ENCODE results near the gene NME8. TPM values are rescaled to one million over a fixed set of nuclear protein-coding genes. Genes with fewer than 3 reads are reported as not detected.
"Not testable (repeated sequence)": the region's sequence is repeated elsewhere in the genome, so short reads cannot be mapped to it uniquely, and the experiment has no call there.

Gene NME8
- not detected for total RNA-seq

- ChIA-PET CTCF (no interaction called here), POLR2A (no interaction called here)
These were observed at the start of gene NME8 for GRCh38 chr7:37848297-37848696. Gene NME8 (plus strand): TSS chr7:37848597. CDS start chr7:37850267, 1,670 bp downstream.

- ChIA-PET CTCF (no interaction called here), POLR2A (no interaction called here)
These were observed 42.2 kb upstream of the NME8 start for GRCh38 chr7:37806152-37806551.

- CTCF ChIA-PET, POLR2A ChIA-PET: not testable (repeated sequence)
These were observed 36.2 kb upstream of the NME8 start for GRCh38 chr7:37812161-37812580.

GRCh38 chr7:37815671-37816371, 32.6 kb upstream of the NME8 start:
- ChIA-PET POLR2A (no interaction called here), CTCF (no interaction called here)

- CTCF ChIA-PET, result no interaction called here
- POLR2A ChIA-PET, result no interaction called here
These were observed 31.3 kb upstream of the NME8 start for GRCh38 chr7:37816922-37817590.

- CTCF ChIA-PET, result no interaction called here
- POLR2A ChIA-PET, result no interaction called here
These were observed 30.8 kb upstream of the NME8 start for GRCh38 chr7:37817591-37817960.

- CTCF ChIA-PET, result no interaction called here
- POLR2A ChIA-PET, result no interaction called here
These were observed 30.2 kb upstream of the NME8 start for GRCh38 chr7:37817996-37818720.

GRCh38 chr7:37820708-37821468, 27.5 kb upstream of the NME8 start:
- CTCF ChIA-PET, result no interaction called here
- POLR2A ChIA-PET, result no interaction called here

- POLR2A ChIA-PET, result no interaction called here
- CTCF ChIA-PET, result no interaction called here
These were observed 25.5 kb upstream of the NME8 start for GRCh38 chr7:37822946-37823345.

GRCh38 chr7:37823557-37823956, 24.8 kb upstream of the NME8 start:
- POLR2A ChIA-PET, result no interaction called here
- CTCF ChIA-PET, result no interaction called here

- ChIA-PET CTCF (interaction anchor here (0.6 kb wide), 1 partner anchor 22 kb away, joined by 3 read pairs; no protein-coding TSS in a partner anchor), POLR2A (no interaction called here)
These were observed 23.4 kb upstream of the NME8 start for GRCh38 chr7:37825038-37825437.

GRCh38 chr7:37826825-37827224, 21.6 kb upstream of the NME8 start:
- CTCF ChIA-PET, result no interaction called here
- POLR2A ChIA-PET, result no interaction called here

- ChIA-PET POLR2A (no interaction called here), CTCF (interaction anchor here (0.6 kb wide), 1 partner anchor 1406 kb away, joined by 5 read pairs; no protein-coding TSS in a partner anchor)
These were observed 17.2 kb upstream of the NME8 start for GRCh38 chr7:37831244-37831643.

- POLR2A ChIA-PET, result no interaction called here
- CTCF ChIA-PET, result no interaction called here
These were observed 16.2 kb upstream of the NME8 start for GRCh38 chr7:37832194-37832593.

- ChIA-PET POLR2A (no interaction called here), CTCF (no interaction called here)
These were observed 15.1 kb upstream of the NME8 start for GRCh38 chr7:37833107-37833817.

GRCh38 chr7:37833818-37834146, 14.6 kb upstream of the NME8 start:
- ChIA-PET POLR2A (no interaction called here), CTCF (no interaction called here)

- POLR2A ChIA-PET, result no interaction called here
- CTCF ChIA-PET, result no interaction called here
These were observed 5.1 kb downstream of the NME8 start for GRCh38 chr7:37853468-37853867.

GRCh38 chr7:37882086-37882485, 33.7 kb downstream of the NME8 start:
- POLR2A ChIA-PET, result no interaction called here
- CTCF ChIA-PET, result no interaction called here

- POLR2A ChIA-PET, result no interaction called here
- CTCF ChIA-PET, result no interaction called here
These were observed 45.0 kb downstream of the NME8 start for GRCh38 chr7:37893359-37893758.

- ChIA-PET POLR2A (no interaction called here), CTCF (no interaction called here)
These were observed 46.3 kb downstream of the NME8 start for GRCh38 chr7:37894671-37895070.

Measured in activated CD8-positive, alpha-beta memory T cell treated with anti-CD3 and anti-CD28 coated beads for 36 hours (primary cell).